Amniotic epithelial cell (primary cell): ENCODE results near the gene SCP2D1.
A peak's percentile ranks its signal among the peaks of the same experiment; 100 is the strongest.
"Not testable (repeated sequence)": the region's sequence is repeated elsewhere in the genome, so short reads cannot be mapped to it uniquely, and the experiment has no call there.

Experiments used
- DNase-seq: peaks from one replicate; pipeline ENCODE4 v3.0.0-alpha.2; 2010; ENCODE audit warnings: low read depth

SCP2D1 gene

DNA sequence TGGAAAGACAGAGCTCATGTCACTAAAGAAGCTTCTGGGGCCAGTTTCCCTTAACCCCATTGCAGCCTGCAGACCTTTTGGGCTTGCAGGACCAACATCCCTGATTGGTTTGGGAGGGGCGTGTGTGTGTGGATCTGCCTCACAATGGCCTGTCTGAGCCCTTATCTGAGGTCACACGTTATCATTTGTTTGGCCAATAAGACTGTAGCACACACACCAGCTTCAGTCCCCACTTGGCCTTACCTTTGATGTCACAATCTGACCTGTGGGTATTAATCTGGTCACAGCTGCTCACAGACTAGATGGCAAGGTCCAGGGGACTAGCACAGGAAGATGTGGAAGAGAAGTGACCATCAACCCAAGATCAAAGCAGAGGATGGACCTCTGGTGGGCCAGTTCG lies at the start of gene SCP2D1:
TSS of gene SCP2D1 (plus strand) at position 301 of the 400 bp plus-strand sequence. CDS start at position 334, 33 bp downstream.
- DNase-seq = no peak

DNA sequence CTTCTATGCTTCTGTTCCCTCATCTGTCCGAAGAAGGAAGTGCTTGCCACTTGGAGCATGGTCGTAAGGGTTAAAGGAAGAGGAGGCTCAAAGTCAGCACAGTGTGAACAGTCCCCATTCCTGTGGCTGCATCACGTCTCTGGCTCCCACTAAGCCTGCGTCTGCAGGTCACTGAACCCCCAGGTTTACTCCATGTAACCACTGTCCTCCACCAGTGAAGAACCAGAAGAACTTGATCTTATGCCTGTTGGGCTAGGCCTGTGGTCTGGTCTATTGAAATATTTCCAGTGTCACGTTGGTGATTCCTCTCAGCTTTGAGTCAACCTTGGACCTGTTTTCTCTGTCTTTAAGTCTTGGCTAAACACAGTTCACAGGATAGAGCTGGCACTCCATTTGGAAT lies 45.9 kb upstream of the SCP2D1 start:
- no peak for DNase-seq

DNA sequence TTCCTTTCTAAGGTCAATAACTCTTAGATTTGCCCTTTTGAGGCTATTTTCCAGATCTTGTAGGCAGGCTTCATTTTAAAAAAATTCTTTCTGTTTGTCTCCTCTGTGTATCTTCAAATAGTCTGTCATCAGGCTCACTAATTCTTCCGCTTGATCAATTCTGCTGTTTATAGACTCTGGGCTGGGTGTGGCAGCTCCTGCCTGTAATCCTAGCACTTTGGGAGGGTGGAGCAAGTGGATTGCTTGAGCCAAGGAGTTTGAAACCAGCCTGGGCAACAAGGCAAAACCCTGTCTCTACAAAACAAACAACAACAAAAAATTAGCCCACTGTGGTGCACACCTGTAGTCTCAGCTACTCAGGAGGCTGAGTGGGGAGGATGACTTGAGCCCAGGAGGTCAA lies 40.0 kb upstream of the SCP2D1 start:
- DNase-seq = no peak

DNA sequence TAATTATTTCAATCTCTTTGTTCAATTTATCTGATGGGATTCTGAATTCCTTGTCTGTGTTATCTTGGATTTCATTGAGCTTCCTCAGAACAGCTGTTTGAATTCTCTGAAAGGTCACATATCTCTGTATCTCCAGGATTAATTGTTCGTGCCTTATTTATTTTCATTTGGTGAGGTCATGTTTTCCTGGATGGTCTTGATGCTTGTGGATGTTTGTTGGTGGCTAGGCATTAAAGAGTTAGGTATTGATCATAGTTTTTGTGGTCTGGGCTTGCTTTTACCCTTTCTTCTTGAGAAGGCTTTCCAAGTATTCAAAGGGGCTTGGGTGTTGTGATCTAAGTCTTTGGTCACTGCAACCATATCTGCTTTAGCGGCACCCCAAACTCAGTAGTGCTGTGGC lies 39.4 kb upstream of the SCP2D1 start:
- DNase-seq = no peak

DNA sequence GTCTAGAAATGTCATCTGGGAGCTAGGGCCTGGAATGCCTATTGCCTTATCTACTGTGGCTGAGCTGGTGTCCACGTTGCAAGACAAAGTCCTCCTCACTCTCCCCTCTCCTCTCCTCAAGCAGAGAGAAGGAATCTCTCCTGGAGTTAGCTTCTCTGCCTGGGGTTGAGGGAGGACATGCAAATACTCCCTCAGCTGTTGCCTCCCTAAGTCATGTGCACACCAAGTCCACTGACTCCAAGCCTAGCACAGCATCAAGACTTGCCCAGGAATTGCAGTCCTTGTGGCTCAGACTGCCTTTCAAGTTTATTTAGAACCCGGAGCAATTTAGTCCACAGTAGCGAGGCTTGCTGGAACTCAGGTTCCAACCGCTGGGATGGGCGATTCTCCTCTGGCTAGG lies 38.0 kb upstream of the SCP2D1 start:
- no peak for DNase-seq

DNA sequence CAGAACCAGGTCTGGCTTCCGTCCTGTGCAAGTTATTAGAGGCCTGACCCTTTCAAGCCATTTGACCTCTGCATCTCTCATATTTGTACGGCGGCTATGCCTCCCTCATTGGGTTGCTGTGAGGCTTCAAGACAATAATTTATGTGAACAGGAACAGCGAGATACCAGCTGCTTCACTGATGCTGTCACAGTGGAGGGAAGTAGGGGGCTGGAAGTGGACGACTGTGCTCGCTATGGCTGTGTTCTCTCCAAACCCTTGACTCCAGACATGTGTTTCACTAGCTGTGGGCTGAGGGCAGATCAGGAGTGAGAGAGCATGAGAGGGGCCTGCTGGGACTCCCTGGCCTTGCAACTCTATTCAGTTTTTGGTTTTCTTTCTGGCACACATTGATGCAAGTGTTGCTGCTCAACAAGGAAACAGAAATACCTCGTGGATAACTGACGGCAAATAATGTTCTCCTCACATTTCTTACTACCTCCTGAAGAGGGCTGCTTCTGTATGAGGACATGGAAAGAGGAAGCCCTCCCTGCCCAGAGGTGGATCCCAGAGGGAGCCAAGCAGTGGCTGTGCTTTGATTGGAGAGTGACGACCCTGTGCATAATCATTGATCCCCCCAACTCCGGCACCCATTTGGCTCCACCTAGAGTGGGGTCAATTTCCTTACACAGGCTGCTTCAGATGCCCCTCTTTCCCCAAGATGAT lies 34.7 kb upstream of the SCP2D1 start:
- no peak for DNase-seq

DNA sequence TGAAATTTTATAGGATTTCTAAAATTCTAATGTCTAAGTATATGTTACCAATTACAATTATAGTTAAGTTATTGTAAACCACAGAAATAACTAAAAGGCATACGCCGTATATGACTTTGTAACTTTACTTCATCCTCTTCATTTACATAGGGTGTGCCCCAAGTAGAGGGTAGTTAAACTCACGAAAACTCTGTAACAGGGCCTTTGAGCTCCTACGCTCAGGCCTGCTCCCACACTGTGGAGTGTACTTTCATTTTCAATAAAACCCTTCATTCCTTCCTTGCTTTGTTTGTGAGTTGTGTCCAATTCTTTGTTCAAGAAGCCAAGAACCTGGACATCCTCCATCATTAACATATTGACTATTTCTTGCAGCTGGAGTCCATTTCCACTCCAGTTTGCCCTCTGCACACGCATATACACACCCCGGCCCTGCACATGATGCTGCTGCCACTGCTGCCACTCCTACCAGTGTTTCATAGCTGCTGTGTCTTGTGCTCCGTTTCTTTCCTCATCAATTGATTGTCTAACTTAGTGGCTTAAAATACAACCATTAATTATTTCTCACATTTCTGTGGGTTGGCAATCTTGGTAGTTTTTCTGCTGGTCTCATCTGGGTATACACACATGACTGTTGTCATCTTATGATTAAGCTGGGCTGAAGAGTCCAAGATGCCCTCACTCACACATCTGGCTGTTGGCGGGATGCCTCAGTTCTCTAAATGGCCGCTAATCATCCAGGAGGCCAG lies 33.0 kb upstream of the SCP2D1 start:
- no peak for DNase-seq

DNA sequence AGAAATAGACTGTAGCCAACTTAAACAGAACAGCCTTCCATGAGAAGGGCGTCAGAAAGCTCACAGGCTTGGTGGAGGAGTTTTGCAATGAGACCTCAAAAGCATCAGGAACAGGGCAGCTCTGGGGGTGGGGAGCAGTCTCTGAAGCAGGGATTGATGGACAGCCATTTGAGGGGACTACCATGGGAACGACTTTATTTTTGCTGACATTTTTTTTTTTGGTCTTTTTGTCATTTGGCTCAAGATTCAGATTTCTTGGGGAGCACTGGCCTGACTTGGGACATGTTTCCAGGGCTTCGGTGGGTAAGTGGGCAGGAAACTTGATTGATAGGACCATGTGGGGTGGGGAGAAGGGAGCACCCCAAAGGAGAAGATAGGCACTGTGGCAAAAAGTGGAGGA lies 32.1 kb upstream of the SCP2D1 start:
- DNase-seq = no peak

DNA sequence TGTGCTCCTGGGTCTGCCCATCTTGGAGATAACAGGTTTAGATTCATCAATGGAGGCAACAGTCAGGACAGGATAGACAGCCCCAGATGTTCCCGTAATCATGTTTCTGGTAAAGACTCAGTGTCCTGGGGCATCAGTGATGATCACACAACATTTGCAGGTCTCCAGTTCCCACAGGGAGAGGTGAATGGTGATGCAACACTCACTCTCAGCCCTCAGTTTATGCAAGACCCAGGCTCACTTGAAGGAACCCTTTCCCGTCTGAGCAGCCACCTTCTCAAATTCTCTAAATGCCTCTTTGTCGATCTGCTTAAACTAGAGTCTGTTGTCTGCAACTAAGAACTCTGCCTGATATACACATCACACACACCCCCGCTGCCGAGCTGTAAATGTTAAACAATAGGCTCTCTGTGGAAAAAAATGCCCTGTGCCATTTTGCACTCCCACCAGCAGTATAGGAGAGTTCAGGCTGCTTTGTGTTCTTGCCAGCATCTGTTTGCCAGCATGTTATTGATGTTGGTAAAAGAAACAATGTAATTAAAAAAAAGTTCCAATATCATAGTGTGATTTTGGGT lies 30.1 kb upstream of the SCP2D1 start:
- peak; percentile 28 for DNase-seq

DNA sequence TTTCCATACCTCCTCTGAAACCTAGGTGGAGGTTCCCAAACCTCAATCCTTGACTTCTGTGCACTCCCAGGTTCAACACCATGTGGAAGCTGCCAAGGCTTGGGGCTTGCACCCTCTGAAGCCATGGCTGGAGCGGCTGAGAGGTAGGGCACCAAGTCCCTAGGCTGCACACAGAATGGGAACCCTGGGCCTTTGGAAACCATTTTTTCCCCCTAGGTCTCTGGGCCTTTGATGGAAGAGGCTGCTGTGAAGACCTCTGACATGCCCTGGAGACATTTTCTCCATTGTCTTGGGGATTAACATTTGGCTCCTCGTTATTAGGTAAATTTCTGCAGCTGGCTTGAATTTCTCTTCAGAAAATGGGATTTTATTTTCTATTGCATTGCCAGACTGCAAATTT lies 26.5 kb upstream of the SCP2D1 start:
- DNase-seq = not testable (repeated sequence)

DNA sequence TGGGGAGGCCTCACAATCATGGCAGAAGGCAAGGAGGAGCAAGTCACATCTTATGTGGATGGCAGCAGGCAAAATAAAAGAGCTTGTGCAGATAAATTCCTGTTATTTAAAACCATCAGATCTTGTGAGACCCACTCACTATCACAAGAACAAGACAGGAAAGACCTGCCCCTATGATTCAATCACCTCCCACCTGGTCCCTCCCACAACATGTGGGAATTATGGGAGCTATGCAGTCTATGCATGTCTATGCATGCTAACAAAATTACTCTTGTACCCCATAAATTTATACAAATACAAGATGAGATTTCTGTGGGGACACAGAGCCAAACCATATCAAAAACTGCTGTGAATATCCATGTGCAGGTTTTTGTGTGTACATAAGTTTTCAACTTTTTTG lies 25.6 kb upstream of the SCP2D1 start:
- DNase-seq = no peak

DNA sequence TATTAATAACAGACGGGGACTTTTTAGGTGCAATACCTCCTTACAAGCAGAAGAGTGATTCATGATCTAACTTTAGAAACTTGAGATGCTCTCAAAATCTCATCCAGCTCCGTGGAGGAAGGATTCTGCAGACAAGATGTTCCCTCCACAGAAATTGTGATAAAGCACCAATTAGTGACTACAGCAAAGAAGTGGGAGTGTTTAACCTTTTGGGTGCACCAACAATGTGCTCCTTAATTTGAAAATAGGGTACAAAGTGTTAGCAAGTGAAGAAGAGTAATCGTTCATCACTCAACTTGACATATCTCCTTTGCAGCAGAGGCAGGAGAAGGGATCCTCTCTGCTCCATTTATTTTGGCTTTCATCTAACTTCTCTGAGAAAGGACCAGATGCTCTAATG lies 22.8 kb upstream of the SCP2D1 start:
- DNase-seq = no peak

DNA sequence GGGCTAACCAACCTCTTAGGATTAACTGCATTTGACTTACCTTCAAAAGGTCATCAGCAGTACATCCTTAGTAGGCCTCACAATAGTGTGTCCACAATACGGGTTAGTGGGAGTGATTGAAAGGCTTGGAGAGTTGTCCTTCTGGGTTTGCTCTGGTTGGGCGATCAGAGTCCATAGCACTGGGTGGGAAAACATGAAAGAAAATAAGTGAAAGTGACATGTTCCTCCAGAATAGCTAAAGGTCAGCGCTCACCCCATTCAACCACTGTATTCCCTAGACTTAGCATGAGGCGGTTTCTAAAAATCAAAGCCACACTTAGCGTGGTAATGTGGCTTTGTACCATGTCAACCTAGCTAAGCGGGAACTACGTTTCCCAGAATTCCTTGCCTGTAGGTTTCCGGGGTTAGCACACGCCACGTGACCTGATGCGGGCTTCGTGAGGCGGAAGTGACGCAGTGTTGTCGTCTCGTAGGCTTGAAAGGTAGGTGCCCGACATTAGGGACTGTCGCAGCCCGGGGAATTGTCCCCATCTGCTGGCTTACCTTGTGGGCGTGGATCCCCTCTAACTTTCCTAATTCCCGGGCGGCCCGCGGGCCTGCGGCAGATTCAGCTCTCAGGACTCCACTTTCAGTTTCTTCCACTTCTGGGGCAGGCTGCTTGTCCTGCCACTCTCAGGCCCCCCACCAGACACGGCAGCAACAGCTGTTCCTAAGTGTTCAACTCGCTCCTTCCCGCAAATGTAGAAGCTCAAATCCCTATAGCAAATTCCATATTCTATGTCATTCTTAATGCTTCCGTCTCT lies 19.8 kb upstream of the SCP2D1 start:
- peak; percentile 89 for DNase-seq

DNA sequence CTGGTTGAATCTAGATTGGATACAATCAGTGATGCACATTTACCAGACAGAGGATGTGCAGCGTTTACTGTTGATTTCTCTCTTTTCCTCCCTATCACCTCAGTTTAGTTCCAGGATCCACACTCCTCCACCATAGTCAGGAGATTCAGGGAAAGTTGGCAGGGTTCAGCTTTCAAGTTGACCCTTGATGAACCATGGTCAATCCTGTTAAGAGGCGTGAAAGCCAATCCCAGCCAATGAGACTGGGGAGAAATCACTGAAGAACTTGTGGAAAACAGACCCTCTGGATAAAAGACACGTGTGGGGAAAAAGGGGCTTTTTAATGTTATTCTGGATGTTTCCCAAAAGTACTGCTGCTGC lies 19.2 kb upstream of the SCP2D1 start:
- no peak for DNase-seq

DNA sequence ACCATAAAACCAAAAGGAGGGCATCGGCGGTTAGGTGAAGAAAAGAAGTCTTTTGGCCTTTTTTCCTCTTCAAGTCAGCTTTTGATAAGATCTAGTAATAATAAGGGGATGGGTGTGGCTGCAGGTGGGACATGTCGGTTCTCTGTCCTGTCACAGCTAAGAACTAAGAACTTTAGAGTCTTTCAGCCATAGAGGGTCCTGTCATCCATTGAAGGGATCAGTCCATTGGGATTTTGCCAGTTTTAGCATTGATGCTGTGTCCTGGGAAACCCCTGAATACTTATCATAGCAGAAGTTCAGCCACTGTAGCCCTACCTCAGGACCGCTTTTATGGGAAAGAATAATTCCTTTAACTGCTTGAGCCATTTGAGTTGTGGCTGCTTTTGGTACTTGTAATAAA lies 18.2 kb upstream of the SCP2D1 start:
- DNase-seq = no peak

DNA sequence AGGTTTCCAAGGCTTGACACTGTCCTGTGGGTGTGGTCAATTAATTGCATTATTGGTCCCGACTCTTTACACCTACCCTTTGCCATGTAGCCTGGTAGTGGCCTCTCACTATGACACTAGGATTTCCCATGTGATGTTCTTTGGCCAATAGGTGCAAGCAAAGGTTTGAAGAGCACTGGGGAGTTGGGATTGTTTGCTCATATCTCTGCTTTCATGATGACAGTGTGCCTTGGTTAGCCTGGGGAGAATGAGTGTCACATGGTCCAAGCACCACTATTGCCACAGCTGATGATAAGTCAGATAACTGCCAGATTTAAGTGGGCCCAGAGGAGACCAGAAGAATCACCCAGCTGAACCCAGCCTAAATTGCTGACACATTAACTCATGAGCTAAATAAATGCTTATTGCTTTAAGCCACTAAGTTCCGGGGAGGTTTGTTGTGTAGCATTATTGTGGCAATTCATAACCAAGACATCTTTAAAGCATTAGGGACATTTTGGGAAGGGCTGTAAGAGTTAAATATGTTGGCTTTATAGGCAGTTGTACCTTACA lies 17.2 kb upstream of the SCP2D1 start:
- no peak for DNase-seq

DNA sequence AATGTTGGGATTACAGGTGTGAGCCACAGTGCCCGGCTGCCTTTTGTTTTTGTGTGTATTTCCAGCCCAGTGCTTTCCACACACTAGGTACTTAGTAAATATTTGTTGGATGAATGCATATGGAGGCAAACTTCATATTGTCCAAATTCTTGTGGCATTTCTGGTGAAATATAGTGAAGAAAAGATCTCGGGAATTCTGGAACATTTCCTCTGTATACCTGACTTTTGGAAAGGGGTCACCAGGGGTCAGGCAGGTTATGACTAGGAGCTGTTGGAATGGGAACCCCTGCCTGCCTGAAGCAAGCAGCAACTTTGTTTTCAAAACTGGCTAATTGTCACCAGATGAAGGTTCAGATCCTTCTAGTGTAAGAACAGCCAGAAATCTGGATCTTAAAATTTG lies 12.1 kb upstream of the SCP2D1 start:
- DNase-seq = no peak

DNA sequence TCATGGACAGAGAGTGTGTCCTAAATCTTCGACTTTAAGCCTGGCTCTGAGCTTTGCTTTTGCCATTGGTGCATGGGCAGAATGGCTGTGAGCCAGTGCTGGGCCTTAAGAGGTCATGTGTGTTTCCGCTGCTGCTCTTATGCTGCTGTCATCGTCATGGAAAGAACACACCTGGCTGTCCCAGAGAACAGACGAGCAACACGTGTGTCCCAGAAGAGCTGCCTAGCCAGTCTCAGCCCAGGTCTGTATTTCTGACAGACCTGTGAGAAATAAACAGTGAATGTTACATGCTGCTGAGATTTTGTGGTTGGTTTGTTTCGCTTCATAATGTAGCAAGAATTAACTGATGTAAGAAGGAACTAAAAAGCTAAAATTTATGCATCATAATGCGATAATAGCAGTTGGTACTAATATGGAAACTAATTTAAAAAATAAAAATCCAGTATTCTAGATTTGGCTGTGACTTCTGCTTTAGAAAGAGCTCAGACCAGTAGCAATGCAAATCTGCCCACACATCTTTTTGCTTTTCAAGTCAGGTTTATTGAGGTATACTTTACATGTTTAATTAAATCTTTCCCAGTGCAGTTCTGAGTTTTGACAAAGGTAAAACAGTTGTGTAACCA lies 11.5 kb upstream of the SCP2D1 start:
- no peak for DNase-seq

DNA sequence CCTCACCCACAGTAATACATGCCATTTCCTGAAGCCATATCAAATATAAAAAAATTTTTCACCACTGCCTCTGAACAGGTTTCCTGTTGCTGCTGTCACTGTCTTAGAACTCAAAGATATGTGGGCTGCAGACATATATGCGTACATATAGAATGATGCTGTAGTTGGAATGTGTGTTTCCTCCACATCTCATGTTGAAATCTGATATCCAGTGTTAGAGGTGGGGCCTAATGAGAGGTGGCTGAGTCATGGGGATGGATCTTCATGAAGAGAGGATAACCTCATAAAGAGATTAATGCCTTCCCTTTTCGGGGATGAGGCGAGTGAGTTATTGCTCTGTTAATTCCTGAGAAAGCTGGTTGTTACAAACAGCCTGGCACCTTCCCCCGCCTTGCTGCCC lies 7.7 kb upstream of the SCP2D1 start:
- peak; percentile 84 for DNase-seq

DNA sequence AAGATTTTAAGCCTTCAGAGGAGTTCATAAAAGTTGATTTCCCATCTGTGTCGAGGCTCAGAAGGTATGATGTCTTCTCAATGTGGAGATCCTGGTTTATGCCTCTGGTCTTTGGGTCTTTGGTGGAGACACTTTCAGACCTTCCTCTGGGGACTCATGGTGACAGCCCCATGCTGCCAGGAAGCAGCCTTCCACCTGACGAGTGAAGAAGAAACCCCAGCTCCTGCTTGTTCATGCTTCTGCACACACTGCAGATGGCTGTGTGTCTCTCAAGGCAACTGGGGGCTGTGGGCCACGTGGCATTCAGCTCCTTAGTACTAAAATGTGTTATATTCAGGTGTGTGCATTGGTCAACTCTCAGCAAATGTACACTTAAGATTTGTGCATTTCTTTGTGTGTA lies 4.9 kb upstream of the SCP2D1 start:
- no peak for DNase-seq

DNA sequence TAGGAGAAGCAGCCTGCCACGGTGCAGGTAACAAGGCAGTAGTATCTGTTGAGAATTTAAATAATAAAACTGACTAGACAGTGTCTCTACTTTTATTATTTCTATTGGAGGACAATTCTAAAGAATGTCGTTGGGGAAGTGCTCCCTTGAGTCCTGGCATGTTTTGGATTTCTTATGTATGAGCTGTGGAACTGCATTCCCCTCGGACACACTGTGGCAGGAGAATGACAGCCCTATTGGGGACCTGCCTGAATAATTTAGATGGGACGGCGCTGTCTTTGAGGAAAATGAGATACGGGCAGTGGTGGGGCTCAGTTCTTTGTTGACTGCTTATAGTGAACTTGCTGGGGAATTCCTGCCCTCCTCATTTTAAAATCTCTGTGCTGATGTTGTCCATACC lies 2.4 kb upstream of the SCP2D1 start:
- DNase-seq = no peak

DNA sequence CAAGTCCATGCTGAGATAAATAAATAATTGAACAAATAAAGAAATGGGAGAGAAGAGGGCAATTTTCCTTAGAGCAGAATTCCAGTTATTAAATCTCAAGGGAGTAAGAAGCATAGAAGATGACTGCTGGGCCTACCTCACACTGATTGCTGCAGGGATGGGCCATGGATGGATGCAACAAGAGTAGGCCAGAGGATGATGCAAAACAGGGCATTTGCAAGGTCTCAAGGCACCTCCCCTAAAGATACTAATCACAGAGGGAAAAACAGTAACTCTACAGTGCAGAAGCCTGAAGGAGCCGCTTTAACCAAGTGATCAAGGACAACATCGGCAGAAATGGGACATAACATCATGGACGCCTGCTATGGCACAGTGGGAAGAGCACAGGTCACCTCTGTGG lies 1.7 kb upstream of the SCP2D1 start:
- no peak for DNase-seq
